GM12865 (cell line): Measurements from ENCODE around the gene CHEK1.

Experiments
- DNase-seq: peaks from one replicate; pipeline ENCODE4 v3.0.0; 2010; ENCODE audit warnings: low read depth
- H3K4me3 ChIP-seq: 2 replicates; pipeline ENCODE4 v1.5.1; 2011; ENCODE audit warnings: mild to moderate bottlenecking, low read depth, low read length, control low read depth
- CTCF ChIP-seq: IDR thresholded peaks from 2 replicates; pipeline ENCODE4 v1.5.1; 2011; ENCODE audit warnings: low read length, control low read depth, low read depth, inconsistent platforms; ENCODE audit not compliant: insufficient read depth; ENCODE audit errors: missing control alignments

CHEK1 gene

GRCh38 chr11:125688632-125689031, 63.7 kb downstream of the CHEK1 start:
- no peak overlapping the region for H3K4me3 ChIP-seq
- no peak for TF ChIP-seq CTCF
- DNase-seq, result no peak

GRCh38 chr11:125689274-125689859, 64.4 kb downstream of the CHEK1 start:
- H3K4me3 ChIP-seq, result no peak overlapping the region
- DNase-seq, result no peak
- TF ChIP-seq CTCF, result no peak

GRCh38 chr11:125690006-125690405, 65.0 kb downstream of the CHEK1 start:
- TF ChIP-seq CTCF, result no peak
- no peak for DNase-seq
- no peak overlapping the region for H3K4me3 ChIP-seq

GRCh38 chr11:125692887-125693286, 67.9 kb downstream of the CHEK1 start:
- TF ChIP-seq CTCF, result no peak
- DNase-seq, result no peak
- no peak overlapping the region for H3K4me3 ChIP-seq

GRCh38 chr11:125694951-125695350, 70.0 kb downstream of the CHEK1 start:
- TF ChIP-seq CTCF, result no peak
- DNase-seq, result no peak
- no peak overlapping the region for H3K4me3 ChIP-seq

GRCh38 chr11:125701018-125701610, 76.2 kb downstream of the CHEK1 start:
- H3K4me3 ChIP-seq, result no peak overlapping the region
- no peak for DNase-seq
- no peak for TF ChIP-seq CTCF
